IMR-90 (cell line): ENCODE measurements around the gene ITM2C. TPM values are rescaled to one million over a fixed set of nuclear protein-coding genes. Genes with fewer than 3 reads are reported as not detected.

ENCODE experiments used
- ATAC-seq: fragments of 200-7000 bp; cut with Tn5 transposase; 2 replicates; pipeline ENCODE4 v1.9.1; 2020; ENCODE audit warnings: low read depth, mild to moderate bottlenecking, moderate library complexity
- BruUV-seq: library from RNA; stranded (reverse); fragments of 400-500 nt; replicated peaks from 2 replicates; lab custom pipeline; 2021; lab: Mats Ljungman, UMichigan
- CTCF ChIA-PET: fragments of 300-600 bp; formaldehyde crosslinking; extraction: SDS; loops from one replicate; lab custom pipeline; 2021; ENCODE audit warnings: antibody characterized with exemption; lab: Yijun Ruan, JAX
- POLR2A ChIA-PET: fragments of 300-600 bp; sonication (Branson Sonifier 250); formaldehyde crosslinking; loops from one replicate; lab custom pipeline; 2022; ENCODE audit warnings: antibody characterized with exemption; ENCODE audit not compliant: unreplicated experiment; lab: Charles Lee
- DNase-seq: peaks from one replicate; pipeline ENCODE4 v3.0.0; 2013
- H2AFZ ChIP-seq: replicated peaks from 2 replicates; pipeline ENCODE3; 2013; ENCODE audit warnings: low read length, mild to moderate bottlenecking; ENCODE audit not compliant: poor library complexity
- H2AK5ac ChIP-seq: 2 replicates; pipeline ENCODE4 v1.6.1; 2013; ENCODE audit warnings: low read depth, low read length, inconsistent platforms
- H2AK9ac ChIP-seq: replicated peaks from 2 replicates; pipeline ENCODE3; 2013; ENCODE audit warnings: mild to moderate bottlenecking, low read depth, low read length, moderate library complexity; ENCODE audit not compliant: poor library complexity
- H2BK120ac ChIP-seq: 2 replicates; pipeline ENCODE4 v1.6.1; 2013; ENCODE audit warnings: low read depth, low read length, inconsistent platforms
- H2BK15ac ChIP-seq: 3 replicates; pipeline ENCODE4 v1.6.1; 2013; ENCODE audit warnings: low read depth, low read length, inconsistent platforms
- H2BK20ac ChIP-seq: 2 replicates; pipeline ENCODE4 v1.6.1; 2013; ENCODE audit warnings: low read depth, mild to moderate bottlenecking, inconsistent platforms, low read length, moderate library complexity
- H2BK5ac ChIP-seq: 2 replicates; pipeline ENCODE4 v1.6.1; 2013; ENCODE audit warnings: mild to moderate bottlenecking, low read depth, low read length, inconsistent platforms; ENCODE audit not compliant: poor library complexity, severe bottlenecking
- H3K14ac ChIP-seq: replicated peaks from 2 replicates; pipeline ENCODE4 v1.6.1; 2013; ENCODE audit warnings: low read depth, low read length, inconsistent platforms
- H3K18ac ChIP-seq: 2 replicates; pipeline ENCODE4 v1.6.1; 2013; ENCODE audit warnings: low read depth, low read length, control low read depth
- H3K23ac ChIP-seq: 2 replicates; pipeline ENCODE4 v1.6.1; 2013; ENCODE audit warnings: low read depth, low read length, inconsistent platforms
- H3K27ac ChIP-seq: 2 replicates; pipeline ENCODE4 v1.5.1; 2013; ENCODE audit warnings: mild to moderate bottlenecking, control low read depth, low read length; ENCODE audit not compliant: insufficient read depth
- H3K27me3 ChIP-seq: 2 replicates; pipeline ENCODE4 v1.6.1; 2013; ENCODE audit warnings: low read length; ENCODE audit not compliant: control insufficient read depth, insufficient read depth
- H3K36me3 ChIP-seq: 2 replicates; pipeline ENCODE4 v1.6.1; 2013; ENCODE audit warnings: low read length, mixed read lengths; ENCODE audit not compliant: control insufficient read depth, insufficient read depth
- H3K4ac ChIP-seq: 2 replicates; pipeline ENCODE4 v1.6.1; 2013; ENCODE audit warnings: low read depth, low read length, inconsistent platforms
- H3K4me1 ChIP-seq: 2 replicates; pipeline ENCODE4 v1.6.1; 2013; ENCODE audit warnings: low read length, mixed read lengths; ENCODE audit not compliant: control insufficient read depth, insufficient read depth
- H3K4me2 ChIP-seq: 2 replicates; pipeline ENCODE4 v1.6.1; 2013; ENCODE audit warnings: low read depth, mild to moderate bottlenecking, control low read depth, low read length, moderate library complexity
- H3K4me3 ChIP-seq: 2 replicates; pipeline ENCODE4 v1.5.1; 2013; ENCODE audit warnings: low read depth, mild to moderate bottlenecking, control low read depth, low read length, moderate library complexity; ENCODE audit not compliant: insufficient read depth
- H3K56ac ChIP-seq: 2 replicates; pipeline ENCODE4 v1.6.1; 2013; ENCODE audit warnings: low read length, inconsistent platforms; ENCODE audit not compliant: insufficient read depth; ENCODE audit errors: extremely low read depth
- H3K79me1 ChIP-seq, 2 experiments: 2 replicates each; pipeline ENCODE4 v1.6.1; 2013; ENCODE audit warnings: low read length in 2 of 2, inconsistent platforms in 1 of 2, low read depth in 1 of 2
- H3K9ac ChIP-seq: 2 replicates; pipeline ENCODE4 v1.6.1; 2013; ENCODE audit warnings: low read depth, low read length, control low read depth
- H3K9me1 ChIP-seq: 2 replicates; pipeline ENCODE4 v1.6.1; 2013; ENCODE audit warnings: low read length, inconsistent platforms; ENCODE audit not compliant: insufficient read depth
- H3K9me3 ChIP-seq: 2 replicates; pipeline ENCODE4 v1.6.1; 2013; ENCODE audit warnings: low read length; ENCODE audit not compliant: control insufficient read depth, insufficient read depth
- H4K20me1 ChIP-seq: 2 replicates; pipeline ENCODE4 v1.6.1; 2013; ENCODE audit warnings: low read length, inconsistent platforms; ENCODE audit not compliant: insufficient read depth
- H4K5ac ChIP-seq: 2 replicates; pipeline ENCODE4 v1.6.1; 2013; ENCODE audit warnings: mild to moderate bottlenecking, low read depth, low read length, control low read depth
- H4K8ac ChIP-seq, 2 experiments: 2 replicates each; pipeline ENCODE4 v1.6.1; 2013; ENCODE audit warnings: low read depth in 2 of 2, low read length in 2 of 2, control low read depth in 1 of 2, inconsistent platforms in 1 of 2
- H4K91ac ChIP-seq: 2 replicates; pipeline ENCODE4 v1.6.1; 2013; ENCODE audit warnings: low read depth, low read length, inconsistent platforms; ENCODE audit not compliant: insufficient read depth
- MAZ ChIP-seq: IDR thresholded peaks from 2 replicates; pipeline ENCODE4 v1.6.1; 2012; ENCODE audit warnings: low read depth, mild to moderate bottlenecking, low read length, improper control_type of control experiment, moderate library complexity, borderline replicate concordance
- MXI1 ChIP-seq: IDR thresholded peaks from 2 replicates; pipeline ENCODE4 v1.6.1; 2012; ENCODE audit warnings: low read depth, mild to moderate bottlenecking, low read length, moderate library complexity, borderline replicate concordance
- POLR2A ChIP-seq: IDR thresholded peaks from 2 replicates; pipeline ENCODE4 v1.6.1; 2012; ENCODE audit warnings: mild to moderate bottlenecking, low read depth, low read length
- WGBS, 2 experiments: methylation state at CpG; one replicate each; pipeline versions ENCODE4 v1.1.5 to v1.1.7; 2013; ENCODE audit warnings: missing lambda C conversion rate in 2 of 2; ENCODE audit not compliant: insufficient read length in 1 of 2; ENCODE audit errors: extremely low coverage in 2 of 2; 5-methylcytosine and 5-hydroxymethylcytosine counted together
- dilution Hi-C: fragments of 300-500 bp; cut with HindIII; formaldehyde crosslinking; loops from one replicate; pipeline ENCODE4 v1.14.3; 2018; ENCODE audit warnings: low sequenced_read_pairs; ENCODE audit not compliant: unreplicated experiment
- in situ Hi-C: fragments of 300-500 bp; cut with MboI; formaldehyde crosslinking; loops from 3 replicates; pipeline ENCODE4 v1.14.3; 2019; ENCODE audit warnings: low sequenced_read_pairs, inconsistent platforms, mixed read lengths
- intact Hi-C: fragments of 100-400 bp; cut with micrococcal nuclease; formaldehyde crosslinking; loops from 2 replicates; pipeline ENCODE4 v1.10.0; 2022
- polyA plus RNA-seq, 3 experiments: library from polyadenylated mRNA; depleted of rRNA; stranded (reverse); fragments of >200 nt; gene quantifications; 2 replicates each; pipeline ENCODE4 v1.2.3, GENCODE V29; 2012; ENCODE audit warnings: low replicate concordance in 1 of 3
- total RNA-seq: library from RNA; depleted of rRNA; stranded (reverse); fragments of >200 nt; gene quantifications from 2 replicates; pipeline ENCODE4 v1.2.3, GENCODE V29; 2012

ITM2C gene
- total and polyA plus RNA-seq, 2 of the 4 experiments (the other 2 are of a cell fraction) = 46.8 to 274 TPM

- Histone ChIP-seq H4K8ac (no peak overlapping the region), H2BK20ac (no peak overlapping the region), H4K5ac (no peak overlapping the region), H3K18ac (no peak overlapping the region), H3K23ac (no peak overlapping the region), H3K9ac (no peak overlapping the region), H3K14ac (no peak overlapping the region), H4K20me1 (no peaks in the 10 kb centered on the region), H2BK120ac (no peak overlapping the region), H3K9me3 (peaks cover 2% of the 10 kb centered on the region; the same call in 1 of the 2 replicates), H3K79me1 (no peaks in the 10 kb centered on the region), H2BK5ac (no peak overlapping the region), H3K4me2 (no peak overlapping the region), H3K36me3 (no peaks in the 10 kb centered on the region), H3K9me1 (no peaks in the 10 kb centered on the region; the same call in 1 of the 2 replicates), H2AFZ (no peak overlapping the region), H3K27me3 (peaks cover 59% of the 10 kb centered on the region), H2AK5ac (no peak overlapping the region), H2AK9ac (no peak overlapping the region), H3K27ac (no peak overlapping the region), H3K4ac (no peak overlapping the region), H3K4me1 (no peaks in the 10 kb centered on the region), H3K56ac (no peak overlapping the region), H3K4me3 (no peak overlapping the region), H2BK15ac (no peak overlapping the region), H4K91ac (no peak overlapping the region)
- in situ Hi-C loops (no loop called here), dilution Hi-C loops (no loop called here), intact Hi-C loops (no loop called here)
- no peak for DNase-seq
- no peak for TF ChIP-seq POLR2A
- TF ChIP-seq MXI1 = no peak
- TF ChIP-seq MAZ = no peak
- BruUV-seq = no TSS peak
- ChIA-PET CTCF (interaction anchor here (3.0 kb wide), 1 partner anchor 91 kb away, joined by 12 read pairs; no protein-coding TSS in a partner anchor), POLR2A (interaction anchor here (0.6 kb wide), 1 partner anchor 8 kb away, joined by 3 read pairs; no protein-coding TSS in a partner anchor)
- ATAC-seq = no peak
- no CpG with 5 or more reads among the region's 6 CpGs for WGBS, 2 experiments
Observed at GRCh38 chr2:230895536-230896345, 31.0 kb downstream of the ITM2C start.
